H9 (cell line): ENCODE measurements around the gene DISP3. TPM values are rescaled to one million over a fixed set of nuclear protein-coding genes. Genes with fewer than 3 reads are reported as not detected.
A peak's percentile ranks its signal among the peaks of the same experiment; 100 is the strongest.

ENCODE experiments used
- DNase-seq: peaks from one replicate; pipeline ENCODE4 v3.0.0-alpha.2; 2017
- H2AFZ ChIP-seq: one replicate; pipeline ENCODE4 v1.6.1; 2013; ENCODE audit warnings: mild to moderate bottlenecking, low read length, control low read depth, moderate library complexity
- H2AK5ac ChIP-seq: 2 replicates; pipeline ENCODE4 v1.6.1; 2013; ENCODE audit warnings: low read length, control low read depth, mixed read lengths; ENCODE audit not compliant: insufficient read length
- H2BK120ac ChIP-seq: one replicate; pipeline ENCODE4 v1.6.1; 2013; ENCODE audit warnings: low read depth, mild to moderate bottlenecking, low read length, control low read depth, inconsistent platforms; ENCODE audit not compliant: poor library complexity, severe bottlenecking
- H2BK12ac ChIP-seq: 2 replicates; pipeline ENCODE4 v1.6.1; 2013; ENCODE audit warnings: low read length, control low read depth, mixed read lengths, low read depth; ENCODE audit not compliant: insufficient read length
- H2BK15ac ChIP-seq: 2 replicates; pipeline ENCODE4 v1.6.1; 2013; ENCODE audit warnings: low read depth, low read length, control low read depth
- H2BK20ac ChIP-seq: one replicate; pipeline ENCODE4 v1.6.1; 2013; ENCODE audit warnings: low read depth, mild to moderate bottlenecking, low read length, control low read depth, inconsistent platforms; ENCODE audit not compliant: poor library complexity, severe bottlenecking
- H2BK5ac ChIP-seq: 2 replicates; pipeline ENCODE4 v1.6.1; 2013; ENCODE audit warnings: low read length, control low read depth, mixed read lengths; ENCODE audit not compliant: insufficient read length
- H3K14ac ChIP-seq: 2 replicates; pipeline ENCODE4 v1.6.1; 2013; ENCODE audit warnings: low read length, control low read depth; ENCODE audit not compliant: insufficient read depth
- H3K18ac ChIP-seq: 2 replicates; pipeline ENCODE4 v1.6.1; 2013; ENCODE audit warnings: low read depth, mild to moderate bottlenecking, mixed read lengths, low read length, control low read depth; ENCODE audit not compliant: insufficient read length
- H3K23ac ChIP-seq: 2 replicates; pipeline ENCODE4 v1.6.1; 2013; ENCODE audit warnings: low read length, control low read depth, mixed read lengths, low read depth; ENCODE audit not compliant: insufficient read length
- H3K23me2 ChIP-seq: 2 replicates; pipeline ENCODE4 v1.6.1; 2013; ENCODE audit warnings: low read depth, mild to moderate bottlenecking, mixed read lengths, low read length, control low read depth; ENCODE audit not compliant: insufficient read length, poor library complexity, severe bottlenecking
- H3K27ac ChIP-seq: 2 replicates; pipeline ENCODE4 v1.5.1; 2013; ENCODE audit warnings: low read length, control low read depth, mixed read lengths, low read depth; ENCODE audit not compliant: insufficient read length
- H3K27me3 ChIP-seq: 2 replicates; pipeline ENCODE4 v1.6.1; 2013; ENCODE audit warnings: low read length, control low read depth, inconsistent platforms; ENCODE audit not compliant: insufficient read depth
- H3K4ac ChIP-seq: 2 replicates; pipeline ENCODE4 v1.6.1; 2013; ENCODE audit warnings: low read depth, mild to moderate bottlenecking, control low read depth, inconsistent platforms, low read length, moderate library complexity
- H3K4me1 ChIP-seq: 2 replicates; pipeline ENCODE4 v1.6.1; 2013; ENCODE audit warnings: low read length, control low read depth, inconsistent platforms; ENCODE audit not compliant: insufficient read depth
- H3K4me2 ChIP-seq: 2 replicates; pipeline ENCODE4 v1.6.1; 2013; ENCODE audit warnings: low read length, control low read depth, mixed read lengths; ENCODE audit not compliant: insufficient read length, insufficient read depth
- H3K56ac ChIP-seq: 2 replicates; pipeline ENCODE4 v1.6.1; 2013; ENCODE audit warnings: low read depth, mild to moderate bottlenecking, mixed read lengths, low read length, control low read depth; ENCODE audit not compliant: insufficient read length
- H3K79me1 ChIP-seq: 2 replicates; pipeline ENCODE4 v1.6.1; 2013; ENCODE audit warnings: low read depth, mild to moderate bottlenecking, moderate library complexity, low read length, control low read depth, inconsistent platforms; ENCODE audit not compliant: insufficient read depth, poor library complexity, severe bottlenecking
- H3K79me2 ChIP-seq: 2 replicates; pipeline ENCODE4 v1.6.1; 2013; ENCODE audit warnings: low read length, control low read depth, inconsistent platforms; ENCODE audit not compliant: insufficient read depth
- H3K9ac ChIP-seq: 2 replicates; pipeline ENCODE4 v1.6.1; 2013; ENCODE audit warnings: low read length, control low read depth, mixed read lengths; ENCODE audit not compliant: insufficient read length; ENCODE audit errors: extremely low read depth
- H3K9me3 ChIP-seq: one replicate; pipeline ENCODE4 v1.6.1; 2013; ENCODE audit warnings: low read depth, low read length, inconsistent platforms; ENCODE audit not compliant: control insufficient read depth
- H3T11ph ChIP-seq: one replicate; pipeline ENCODE4 v1.6.1; 2013; ENCODE audit warnings: mild to moderate bottlenecking, low read length, control low read depth, inconsistent platforms
- H4K20me1 ChIP-seq: one replicate; pipeline ENCODE4 v1.6.1; 2013; ENCODE audit not compliant: control insufficient read depth, insufficient read length, insufficient read depth
- H4K5ac ChIP-seq: 2 replicates; pipeline ENCODE4 v1.6.1; 2013; ENCODE audit warnings: low read depth, mild to moderate bottlenecking, mixed read lengths, low read length, control low read depth; ENCODE audit not compliant: insufficient read length
- H4K8ac ChIP-seq: replicated peaks from 2 replicates; pipeline ENCODE4 v1.6.1; 2013; ENCODE audit warnings: low read length, control low read depth, mixed read lengths, low read depth; ENCODE audit not compliant: insufficient read length
- H4K91ac ChIP-seq: 2 replicates; pipeline ENCODE4 v1.6.1; 2013; ENCODE audit warnings: low read depth, mild to moderate bottlenecking, moderate library complexity, mixed read lengths, low read length, control low read depth; ENCODE audit not compliant: insufficient read length
- H3K27ac Mint-ChIP-seq, 3 experiments: 2 replicates in 2 of 3; 3 replicates in 1 of 3; pipeline ENCODE4 v1.8.0; 2020 to 2021; ENCODE audit warnings: mixed read lengths in 3 of 3, mild to moderate bottlenecking in 1 of 3, moderate library complexity in 1 of 3
- H3K27me3 Mint-ChIP-seq: 2 replicates; pipeline ENCODE4 v1.8.0; 2021; ENCODE audit warnings: low read depth, mild to moderate bottlenecking, moderate library complexity, mixed read lengths
- H3K36me3 Mint-ChIP-seq, 3 experiments: 2 replicates in 2 of 3; 3 replicates in 1 of 3; pipeline ENCODE4 v1.8.0; 2020 to 2021; ENCODE audit warnings: low read depth in 3 of 3, mixed read lengths in 3 of 3; ENCODE audit not compliant: insufficient read depth in 1 of 3
- H3K4me1 Mint-ChIP-seq, 2 experiments: 2 replicates each; pipeline ENCODE4 v1.8.0; 2020; ENCODE audit warnings: mixed read lengths in 2 of 2
- H3K4me3 Mint-ChIP-seq, 2 experiments: 2 replicates in 1 of 2; 3 replicates in 1 of 2; pipeline ENCODE4 v1.8.0; 2020 to 2021; ENCODE audit warnings: mild to moderate bottlenecking in 2 of 2, mixed read lengths in 2 of 2, moderate library complexity in 1 of 2
- H3K9me3 Mint-ChIP-seq, 2 experiments: 2 replicates in 1 of 2; 3 replicates in 1 of 2; pipeline ENCODE4 v1.8.0; 2020; ENCODE audit warnings: mild to moderate bottlenecking in 2 of 2, mixed read lengths in 2 of 2, moderate library complexity in 1 of 2
- whole genome bisulfite sequencing: extraction: QIAGEN DNeasy Blood & Tissue Kit; methylation state at CpG from one replicate; pipeline ENCODE4 v1.1.7; 2013; ENCODE audit warnings: missing lambda C conversion rate, low lambda C conversion rate, mixed read lengths; ENCODE audit not compliant: insufficient read length; ENCODE audit errors: extremely low coverage; 5-methylcytosine and 5-hydroxymethylcytosine counted together
- total RNA-seq: library from RNA; stranded (reverse); gene quantifications from 2 replicates; pipeline ENCODE4 v1.2.1, GENCODE V29; 2021
- TF ChIP-seq, protein P1 (sequence below): fragments of 200-600 bp; sonication (generic); conservative IDR thresholded peaks from 3 replicates; pipeline ENCODE4 v1.8.0; 2021; ENCODE audit warnings: antibody characterized with exemption, mild to moderate bottlenecking

Gene DISP3
- total RNA-seq, 1 experiment from 2014 or later: 3.5 TPM

DNA sequence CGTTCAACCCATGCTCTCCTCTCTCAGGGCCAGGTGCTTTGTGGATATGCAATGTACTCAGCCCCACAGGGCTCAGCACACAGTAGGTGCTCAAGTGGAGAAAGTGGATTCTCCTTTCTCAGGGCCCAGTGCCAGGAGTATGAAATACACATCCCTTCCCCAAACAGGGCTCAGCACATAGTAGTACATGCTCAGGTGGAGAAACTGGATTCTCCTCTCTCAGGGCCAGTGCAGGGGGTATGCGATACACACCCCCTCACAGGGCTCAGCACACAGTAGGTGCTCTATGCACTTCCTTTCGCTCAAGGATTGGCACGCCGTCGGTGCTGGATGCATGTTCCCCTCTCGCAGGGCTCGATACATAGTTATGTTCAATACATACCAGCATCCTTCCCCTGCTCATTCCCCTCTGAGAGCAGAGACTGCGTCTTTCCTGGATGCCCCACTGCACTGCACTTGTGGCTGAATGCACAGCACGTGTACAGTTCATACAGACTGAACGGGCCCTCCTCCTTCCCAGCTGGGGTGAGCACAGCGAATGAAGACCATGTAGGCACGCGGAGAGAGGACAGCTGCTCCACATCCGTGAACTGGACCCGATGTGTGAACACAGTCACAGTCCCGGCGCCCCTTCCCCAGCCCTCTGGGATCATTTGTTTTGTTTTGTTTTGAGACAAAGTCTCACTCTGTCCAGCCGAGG lies 16.6 kb upstream of the DISP3 start:
- H3K27me3 Mint-ChIP-seq: peaks cover 17% of the 10 kb centered on the region
- no peak overlapping the region for H4K8ac ChIP-seq
- H2BK120ac ChIP-seq: no peak overlapping the region
- no peaks in the 10 kb centered on the region for H4K20me1 ChIP-seq
- H2AK5ac ChIP-seq: no peak overlapping the region
- H2BK5ac ChIP-seq: no peak overlapping the region
- H2AFZ ChIP-seq: no peak overlapping the region
- H3K9me3 ChIP-seq: no peaks in the 10 kb centered on the region
- H3K27ac Mint-ChIP-seq: no peak overlapping the region; a peak in 1 of 7 replicates
- H4K91ac ChIP-seq: no peak overlapping the region
- no peak overlapping the region for H3T11ph ChIP-seq
- no peak overlapping the region for H2BK20ac ChIP-seq
- no peak overlapping the region for H2BK12ac ChIP-seq
- H3K36me3 Mint-ChIP-seq: no peaks in the 10 kb centered on the region; a peak in 1 of 7 replicates
- no peak overlapping the region for H3K4ac ChIP-seq
- no peaks in the 10 kb centered on the region for H3K79me1 ChIP-seq
- H3K27ac ChIP-seq: no peak overlapping the region
- H3K23ac ChIP-seq: no peak overlapping the region
- H3K4me3 Mint-ChIP-seq: no peak overlapping the region; a peak in 1 of 5 replicates
- H3K4me2 ChIP-seq: no peak overlapping the region
- no peaks in the 10 kb centered on the region for H3K23me2 ChIP-seq
- no peak overlapping the region for H3K56ac ChIP-seq
- H3K9me3 Mint-ChIP-seq: no peaks in the 10 kb centered on the region
- WGBS: no CpG with 5 or more reads among the region's 19 CpGs
- H3K27me3 ChIP-seq: no peaks in the 10 kb centered on the region
- no peaks in the 10 kb centered on the region for H3K79me2 ChIP-seq
- DNase-seq: no peak
- H2BK15ac ChIP-seq: no peak overlapping the region
- no peak overlapping the region for H4K5ac ChIP-seq
- H3K9ac ChIP-seq: no peak overlapping the region
- H3K4me1 Mint-ChIP-seq: no peaks in the 10 kb centered on the region
- no peaks in the 10 kb centered on the region for H3K4me1 ChIP-seq
- H3K18ac ChIP-seq: no peak overlapping the region
- peak overlapping the region; percentile 17; the same call in 1 of the 2 replicates for H3K14ac ChIP-seq
- TF ChIP-seq, protein P1, sequence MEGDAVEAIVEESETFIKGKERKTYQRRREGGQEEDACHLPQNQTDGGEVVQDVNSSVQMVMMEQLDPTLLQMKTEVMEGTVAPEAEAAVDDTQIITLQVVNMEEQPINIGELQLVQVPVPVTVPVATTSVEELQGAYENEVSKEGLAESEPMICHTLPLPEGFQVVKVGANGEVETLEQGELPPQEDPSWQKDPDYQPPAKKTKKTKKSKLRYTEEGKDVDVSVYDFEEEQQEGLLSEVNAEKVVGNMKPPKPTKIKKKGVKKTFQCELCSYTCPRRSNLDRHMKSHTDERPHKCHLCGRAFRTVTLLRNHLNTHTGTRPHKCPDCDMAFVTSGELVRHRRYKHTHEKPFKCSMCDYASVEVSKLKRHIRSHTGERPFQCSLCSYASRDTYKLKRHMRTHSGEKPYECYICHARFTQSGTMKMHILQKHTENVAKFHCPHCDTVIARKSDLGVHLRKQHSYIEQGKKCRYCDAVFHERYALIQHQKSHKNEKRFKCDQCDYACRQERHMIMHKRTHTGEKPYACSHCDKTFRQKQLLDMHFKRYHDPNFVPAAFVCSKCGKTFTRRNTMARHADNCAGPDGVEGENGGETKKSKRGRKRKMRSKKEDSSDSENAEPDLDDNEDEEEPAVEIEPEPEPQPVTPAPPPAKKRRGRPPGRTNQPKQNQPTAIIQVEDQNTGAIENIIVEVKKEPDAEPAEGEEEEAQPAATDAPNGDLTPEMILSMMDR: no peak
